Measurements from ENCODE around the gene LRRC3B. TPM values are rescaled to one million over a fixed set of nuclear protein-coding genes. Genes with fewer than 3 reads are reported as not detected.

LRRC3B gene
- total RNA-seq, 4 donors from 2014 or later: 0.14 to 0.16 TPM; not detected in 2

GRCh38 chr3:26625187-26625586 lies 2.6 kb downstream of the LRRC3B start:
- no peaks in the 10 kb centered on the region for H3K36me3 ChIP-seq
- peaks cover 0 to 7% (median 0%) of the 10 kb centered on the region in 4 donors for H3K4me1 ChIP-seq
- TF ChIP-seq EP300 (IDR thresholded peaks at IDR 0.05; ENCODE audit: low read depth) (no peak), POLR2A (IDR thresholded peaks at IDR 0.05) (no peak), POLR2AphosphoS5 (IDR thresholded peaks at IDR 0.05) (no peak), CTCF (IDR thresholded peaks at IDR 0.05) (no peak)
- no peak overlapping the region for H3K27ac ChIP-seq
- no peak overlapping the region for H3K4me3 ChIP-seq
- peaks cover 45% of the 10 kb centered on the region for H3K27me3 ChIP-seq
- no peaks in the 10 kb centered on the region for H3K9me3 ChIP-seq
- no peak for DNase-seq
- intact Hi-C loops (cut with DNase I; ENCODE audit: low total_unique reads): no loop called here
- 20 to 58% methylated on average over 1 to 13 of the region's 13 CpGs for WGBS, 2 donors (ENCODE audit: low coverage in 1 of 2)
- in situ Hi-C loops (cut with MboI; ENCODE audit: low pct_ligation_motif_present in 1 of 4, low pct_unique_long_range_greater_than_20kb in 1 of 4, low sequenced_read_pairs in 3 of 4): no loop called here

- DNase-seq: no peak
- Histone ChIP-seq H3K27ac (no peak overlapping the region), H3K9me3 (no peaks in the 10 kb centered on the region), H3K4me1 (peaks cover 0 to 7% (median 0%) of the 10 kb centered on the region in 4 donors), H3K4me3 (no peak overlapping the region), H3K27me3 (peaks cover 31% of the 10 kb centered on the region), H3K36me3 (no peaks in the 10 kb centered on the region)
- in situ Hi-C loops (cut with MboI; ENCODE audit: low pct_ligation_motif_present in 1 of 4, low pct_unique_long_range_greater_than_20kb in 1 of 4, low sequenced_read_pairs in 3 of 4): no loop called here
- 84 to 89% methylated on average over 3 to 4 of the region's 4 CpGs for WGBS, 2 donors (ENCODE audit: low coverage in 1 of 2)
- TF ChIP-seq POLR2AphosphoS5 (IDR thresholded peaks at IDR 0.05) (no peak), EP300 (IDR thresholded peaks at IDR 0.05; ENCODE audit: low read depth) (no peak), CTCF (IDR thresholded peaks at IDR 0.05) (no peak), POLR2A (IDR thresholded peaks at IDR 0.05) (no peak)
- intact Hi-C loops (cut with DNase I; ENCODE audit: low total_unique reads): no loop called here
These were observed 4.5 kb downstream of the LRRC3B start for GRCh38 chr3:26627080-26627479.

GRCh38 chr3:26628915-26629314 lies 6.3 kb downstream of the LRRC3B start:
- in situ Hi-C loops (cut with MboI; ENCODE audit: low pct_ligation_motif_present in 1 of 4, low pct_unique_long_range_greater_than_20kb in 1 of 4, low sequenced_read_pairs in 3 of 4) (no loop called here), intact Hi-C loops (cut with DNase I; ENCODE audit: low total_unique reads) (no loop called here)
- whole genome bisulfite sequencing, 2 donors (ENCODE audit: low coverage in 1 of 2): 44 to 74% methylated on average over 1 of the region's 1 CpG
- H3K27ac ChIP-seq: no peak overlapping the region
- no peaks in the 10 kb centered on the region for H3K36me3 ChIP-seq
- H3K4me3 ChIP-seq: no peak overlapping the region
- peaks cover 13% of the 10 kb centered on the region for H3K27me3 ChIP-seq
- H3K9me3 ChIP-seq: no peaks in the 10 kb centered on the region
- TF ChIP-seq EP300 (IDR thresholded peaks at IDR 0.05; ENCODE audit: low read depth): no peak
- no peak for TF ChIP-seq CTCF (IDR thresholded peaks at IDR 0.05)
- TF ChIP-seq POLR2AphosphoS5 (IDR thresholded peaks at IDR 0.05): no peak
- TF ChIP-seq POLR2A (IDR thresholded peaks at IDR 0.05): no peak
- peaks cover 0 to under 1% (median 0%) of the 10 kb centered on the region in 4 donors for H3K4me1 ChIP-seq
- DNase-seq: no peak

DNA sequence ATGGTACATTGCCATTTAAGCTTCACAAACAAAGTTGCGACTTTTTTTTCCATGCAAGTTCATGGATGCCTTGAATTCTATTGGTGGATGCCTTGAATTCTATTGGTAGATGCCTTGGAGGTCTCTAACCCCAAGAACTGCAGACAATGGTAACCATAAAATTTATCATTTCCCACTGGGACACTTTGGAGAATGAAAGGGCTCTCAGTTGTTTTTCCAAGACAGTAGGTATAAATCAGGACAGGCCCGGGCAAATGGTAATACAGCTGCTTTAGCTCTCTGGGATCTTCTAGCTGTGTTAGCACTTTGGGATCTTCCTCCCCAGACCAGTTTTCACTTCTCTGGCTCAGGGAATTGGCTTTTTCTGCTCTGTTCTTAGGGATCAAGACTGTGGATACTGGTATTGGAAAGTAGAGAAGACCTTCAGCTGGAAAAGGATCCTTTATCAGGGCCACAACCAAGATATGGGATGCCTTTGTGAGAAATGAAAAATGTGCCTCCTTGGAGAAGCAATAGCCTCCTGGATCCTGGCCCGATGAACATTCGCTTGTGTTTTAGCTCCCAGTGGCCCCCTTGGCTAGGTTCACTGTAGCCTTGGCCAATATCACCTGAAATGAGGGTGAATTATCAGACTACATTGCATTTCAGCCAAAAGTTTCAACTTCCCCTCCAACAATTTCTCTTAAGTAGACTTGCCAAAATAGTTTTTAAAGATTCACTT lies 8.3 kb downstream of the LRRC3B start:
- intact Hi-C loops (cut with DNase I; ENCODE audit: low total_unique reads): no loop called here
- in situ Hi-C loops (cut with MboI; ENCODE audit: low pct_ligation_motif_present in 1 of 4, low pct_unique_long_range_greater_than_20kb in 1 of 4, low sequenced_read_pairs in 3 of 4): no loop called here
- 85 to 92% methylated on average over 2 to 4 of the region's 4 CpGs for WGBS, 2 donors (ENCODE audit: low coverage in 1 of 2)

More for the DNA sequence above, 8.3 kb downstream of the LRRC3B start:
- Histone ChIP-seq H3K27me3 (no peaks in the 10 kb centered on the region), H3K9me3 (no peaks in the 10 kb centered on the region), H3K27ac (no peak overlapping the region), H3K4me3 (no peak overlapping the region), H3K36me3 (no peaks in the 10 kb centered on the region), H3K4me1 (no peaks in the 10 kb centered on the region)
- DNase-seq: no peak
- TF ChIP-seq EP300 (IDR thresholded peaks at IDR 0.05; ENCODE audit: low read depth) (no peak), POLR2A (IDR thresholded peaks at IDR 0.05) (no peak), POLR2AphosphoS5 (IDR thresholded peaks at IDR 0.05) (no peak), CTCF (IDR thresholded peaks at IDR 0.05) (no peak)
